ENCODE data around the gene HHLA2.

DNA sequence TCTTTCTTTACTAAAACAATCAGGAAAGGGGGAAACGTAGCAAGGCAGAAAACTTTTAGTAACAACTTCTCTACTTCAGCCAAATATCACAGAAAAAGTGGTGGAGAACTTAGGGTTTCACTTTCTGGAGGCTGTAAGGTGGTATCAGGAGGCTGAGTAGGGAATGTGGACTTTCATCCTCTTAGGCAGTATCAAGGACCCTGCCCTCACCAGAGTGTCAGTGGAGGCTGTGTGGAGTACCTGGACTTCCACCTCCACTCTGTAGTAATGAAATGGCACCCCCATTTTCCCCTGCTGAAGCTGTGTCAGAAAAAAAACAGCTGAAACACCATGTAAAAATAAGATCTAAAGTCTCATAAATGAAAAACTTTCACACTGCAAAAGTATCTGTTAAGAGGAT lies 11.2 kb upstream of the HHLA2 start:
- TF ChIP-seq, protein P1, sequence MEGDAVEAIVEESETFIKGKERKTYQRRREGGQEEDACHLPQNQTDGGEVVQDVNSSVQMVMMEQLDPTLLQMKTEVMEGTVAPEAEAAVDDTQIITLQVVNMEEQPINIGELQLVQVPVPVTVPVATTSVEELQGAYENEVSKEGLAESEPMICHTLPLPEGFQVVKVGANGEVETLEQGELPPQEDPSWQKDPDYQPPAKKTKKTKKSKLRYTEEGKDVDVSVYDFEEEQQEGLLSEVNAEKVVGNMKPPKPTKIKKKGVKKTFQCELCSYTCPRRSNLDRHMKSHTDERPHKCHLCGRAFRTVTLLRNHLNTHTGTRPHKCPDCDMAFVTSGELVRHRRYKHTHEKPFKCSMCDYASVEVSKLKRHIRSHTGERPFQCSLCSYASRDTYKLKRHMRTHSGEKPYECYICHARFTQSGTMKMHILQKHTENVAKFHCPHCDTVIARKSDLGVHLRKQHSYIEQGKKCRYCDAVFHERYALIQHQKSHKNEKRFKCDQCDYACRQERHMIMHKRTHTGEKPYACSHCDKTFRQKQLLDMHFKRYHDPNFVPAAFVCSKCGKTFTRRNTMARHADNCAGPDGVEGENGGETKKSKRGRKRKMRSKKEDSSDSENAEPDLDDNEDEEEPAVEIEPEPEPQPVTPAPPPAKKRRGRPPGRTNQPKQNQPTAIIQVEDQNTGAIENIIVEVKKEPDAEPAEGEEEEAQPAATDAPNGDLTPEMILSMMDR (IDR thresholded peaks at IDR 0.05): no peak
- TF ChIP-seq POLR2A (IDR thresholded peaks at IDR 0.05): no peak

All from heart left ventricle (tissue), 13 donors.